Calu3 (cell line): ENCODE results near the gene C2orf80. TPM values are rescaled to one million over a fixed set of nuclear protein-coding genes. Genes with fewer than 3 reads are reported as not detected.
A peak's percentile ranks its signal among the peaks of the same experiment; 100 is the strongest.

Source experiments
- BruUV-seq: library from RNA; stranded (reverse); fragments of 400-500 nt; replicated peaks from 2 replicates; lab custom pipeline; 2021; lab: Mats Ljungman, UMichigan
- CTCF ChIA-PET: fragments of 300-600 bp; sonication (Branson Sonifier 250); formaldehyde crosslinking; loops from one replicate; lab custom pipeline; 2022; ENCODE audit warnings: antibody characterized with exemption; lab: Charles Lee
- DNase-seq: peaks from one replicate; pipeline ENCODE4 v3.0.0; 2022
- H3K27ac Mint-ChIP-seq: one replicate; pipeline ENCODE4 v1.8.0; 2022; ENCODE audit warnings: mixed read lengths; ENCODE audit not compliant: unreplicated experiment
- H3K27me3 Mint-ChIP-seq: one replicate; pipeline ENCODE4 v1.8.0; 2022; ENCODE audit warnings: mixed read lengths; ENCODE audit not compliant: unreplicated experiment
- H3K36me3 Mint-ChIP-seq: one replicate; pipeline ENCODE4 v1.8.0; 2022; ENCODE audit warnings: mild to moderate bottlenecking, moderate library complexity, mixed read lengths; ENCODE audit not compliant: insufficient read depth, unreplicated experiment
- H3K4me1 Mint-ChIP-seq: one replicate; pipeline ENCODE4 v1.8.0; 2022; ENCODE audit warnings: mild to moderate bottlenecking, low read depth, mixed read lengths; ENCODE audit not compliant: unreplicated experiment
- H3K4me3 Mint-ChIP-seq: one replicate; pipeline ENCODE4 v1.8.0; 2022; ENCODE audit warnings: mild to moderate bottlenecking, low read depth, moderate library complexity, mixed read lengths; ENCODE audit not compliant: unreplicated experiment
- H3K9me3 Mint-ChIP-seq: one replicate; pipeline ENCODE4 v1.8.0; 2022; ENCODE audit warnings: low read depth, mixed read lengths; ENCODE audit not compliant: unreplicated experiment
- CTCF ChIP-seq: fragments of 200-600 bp; IDR thresholded peaks from one replicate; pipeline ENCODE4 v1.8.0; 2022; ENCODE audit warnings: antibody characterized with exemption; ENCODE audit not compliant: unreplicated experiment
- intact Hi-C: fragments of 100-400 bp; cut with micrococcal nuclease; formaldehyde crosslinking; loops from one replicate; pipeline ENCODE4 v1.10.0; 2022; ENCODE audit not compliant: unreplicated experiment
- total RNA-seq: library from RNA; stranded (reverse); gene quantifications from 2 replicates; pipeline ENCODE4 v1.2.3, GENCODE V29; 2022

Gene C2orf80
- total RNA-seq, 1 experiment from 2014 or later = not detected

- no peaks in the 10 kb centered on the region for H3K36me3 Mint-ChIP-seq
- no peak overlapping the region for H3K27ac Mint-ChIP-seq
- H3K4me1 Mint-ChIP-seq = peaks cover 22% of the 10 kb centered on the region
- intact Hi-C loops = loop anchor here (5.0 to 10.0 kb wide), 2 partner anchors 77 to 196 kb away; no protein-coding TSS in a partner anchor
- no peak overlapping the region for H3K4me3 Mint-ChIP-seq
- no peak for TF ChIP-seq CTCF
- CTCF ChIA-PET = interaction anchor here (1.6 kb wide), 1 partner anchor 76 kb away, joined by 9 read pairs; the partner anchor contains the start of gene IDH1
- peak; percentile 76 for DNase-seq
- no peaks in the 10 kb centered on the region for H3K9me3 Mint-ChIP-seq
- no peaks in the 10 kb centered on the region for H3K27me3 Mint-ChIP-seq
- no TSS peak for BruUV-seq
Measured at GRCh38 chr2:208179028-208179609, 10.7 kb downstream of the C2orf80 start.

GRCh38 chr2:208175840-208176153, 14.0 kb downstream of the C2orf80 start:
- H3K4me1 Mint-ChIP-seq = peaks cover 22% of the 10 kb centered on the region
- no peak for DNase-seq
- intact Hi-C loops = loop anchor here (1.0 to 10.0 kb wide), 3 partner anchors 73 to 199 kb away; no protein-coding TSS in a partner anchor
- no TSS peak for BruUV-seq
- no peaks in the 10 kb centered on the region for H3K27me3 Mint-ChIP-seq
- no peaks in the 10 kb centered on the region for H3K9me3 Mint-ChIP-seq
- CTCF ChIA-PET = interaction anchor here (0.7 to 3.4 kb wide), 7 partner anchors 16 to 90 kb away, joined by 3 to 46 read pairs (median 4); partner anchors contain the start of genes IDH1 and PIKFYVE
- TF ChIP-seq CTCF = no peak
- H3K27ac Mint-ChIP-seq = no peak overlapping the region
- no peaks in the 10 kb centered on the region for H3K36me3 Mint-ChIP-seq
- no peak overlapping the region for H3K4me3 Mint-ChIP-seq

- no peak overlapping the region for H3K27ac Mint-ChIP-seq
Measured at GRCh38 chr2:208175069-208175839, 14.6 kb downstream of the C2orf80 start.

More at GRCh38 chr2:208175069-208175839, 14.6 kb downstream of the C2orf80 start:
- intact Hi-C loops = loop anchor here (1.0 to 10.0 kb wide), 3 partner anchors 73 to 200 kb away; no protein-coding TSS in a partner anchor
- DNase-seq = peak; percentile 82
- H3K4me1 Mint-ChIP-seq = peaks cover 22% of the 10 kb centered on the region
- no peaks in the 10 kb centered on the region for H3K9me3 Mint-ChIP-seq
- no peak overlapping the region for H3K4me3 Mint-ChIP-seq
- peak; percentile 48 for TF ChIP-seq CTCF
- no peaks in the 10 kb centered on the region for H3K27me3 Mint-ChIP-seq
- CTCF ChIA-PET = interaction anchor here (0.6 to 3.4 kb wide), 9 partner anchors 17 to 1998 kb away, joined by 3 to 46 read pairs (median 4); partner anchors contain the start of genes IDH1 and PIKFYVE
- no peaks in the 10 kb centered on the region for H3K36me3 Mint-ChIP-seq
- no TSS peak for BruUV-seq
